Adrenal gland (tissue), 12 donors: Measurements from ENCODE around the gene SCG2. TPM values are rescaled to one million over a fixed set of nuclear protein-coding genes. Genes with fewer than 3 reads are reported as not detected.

ENCODE experiments used
- DNase-seq, 7 donors: peaks; one replicate each; pipeline ENCODE4 v3.0.0-alpha.2; 2019 to 2020
- H3K27ac ChIP-seq, 5 donors: fragments of 200-600 bp; sonication (generic) in 4 of 5; 1 replicate in 3 of 5; 2 replicates in 2 of 5; pipeline versions ENCODE4 v1.5.1 to v1.8.0; 2016 to 2020; ENCODE audit warnings: mild to moderate bottlenecking in 1 of 5
- H3K27me3 ChIP-seq: fragments of 200-600 bp; 2 replicates; pipeline ENCODE4 v1.8.0; 2021
- H3K36me3 ChIP-seq, 2 donors: fragments of 200-600 bp; replicated peaks in 1 of 2; 1 replicate in 1 of 2; 2 replicates in 1 of 2; pipeline versions ENCODE4 v1.5.1 to v1.8.0; 2018 to 2022
- H3K4me1 ChIP-seq, 2 donors: fragments of 200-600 bp; replicated peaks in 1 of 2; 1 replicate in 1 of 2; 2 replicates in 1 of 2; pipeline versions ENCODE4 v1.5.1 to v1.8.0; 2018 to 2021
- H3K4me3 ChIP-seq, 4 donors: fragments of 200-600 bp; sonication (generic) in 3 of 4; one replicate each; pipeline ENCODE4 v1.5.1; 2016 to 2018
- H3K9me3 ChIP-seq, 3 donors: fragments of 200-600 bp; sonication (generic) in 1 of 3; replicated peaks in 1 of 3; 1 replicate in 2 of 3; 2 replicates in 1 of 3; pipeline versions ENCODE4 v1.5.1 to v1.8.0; 2016 to 2021
- CTCF ChIP-seq, 6 experiments: fragments of 450-650 bp in 4 of 6; fragments of 200-600 bp in 2 of 6; sonication (generic) in 1 of 6; IDR thresholded peaks; 1 replicate in 5 of 6; 2 replicates in 1 of 6; pipeline versions ENCODE4 v1.5.1 to v1.8.0; 2016 to 2021; ENCODE audit warnings: antibody characterized with exemption in 6 of 6, mild to moderate bottlenecking in 2 of 6, moderate library complexity in 1 of 6
- POLR2A ChIP-seq, 2 donors: fragments of 450-650 bp; IDR thresholded peaks; one replicate each; pipeline ENCODE4 v1.6.1; 2017; ENCODE audit warnings: antibody characterized with exemption in 2 of 2, mild to moderate bottlenecking in 2 of 2, moderate library complexity in 1 of 2
- WGBS, 4 donors: extraction: QIAGEN DNeasy Blood & Tissue Kit in 2 of 4; methylation state at CpG; one replicate each; pipeline versions ENCODE4 v1.1.5 to v1.1.7; 2013 to 2017; 5-methylcytosine and 5-hydroxymethylcytosine counted together
- intact Hi-C, 2 donors: fragments of 100-400 bp; cut with DNase I; formaldehyde crosslinking; loops; one replicate each; pipeline versions ENCODE4 v1.14.1 to v1.15.0; 2022 to 2023
- polyA plus RNA-seq, 3 donors: library from polyadenylated mRNA; stranded (reverse); fragments of 200-250 nt in 2 of 3; fragments of 350-450 nt in 1 of 3; fragmentation: Illumina TruSeq in 1 of 3; extraction: RNeasy Lipid Tissue Mini Kit (QIAGEN cat#74804) in 1 of 3; gene quantifications; one replicate each; pipeline ENCODE4 v1.2.3, GENCODE V29; 2013 to 2014
- total RNA-seq, 9 donors: library from RNA; depleted of rRNA in 4 of 9; stranded (reverse); fragments of >200 nt in 4 of 9; fragments of 120-200 nt in 1 of 9; fragmentation: NEBNext Ultra II Directional in 1 of 9; extraction: Animal tissue kit (Norgen Biotek cat#: 25700) in 1 of 9; gene quantifications; one replicate each; pipeline versions ENCODE4 v1.1.0 to v1.2.4, GENCODE V29; 2013 to 2023
- donor health status: healthy with polysubstance abuse.
- donor health status: Bipolar disorder and iron deficiency.
- donor health status: DM: yes; HTN: yes; CAD: no.
- donor health status: DM: no; HTN: no; CAD: no.
- donor health status: DM: no; HTN: no; CAD: no.
- donor health status: DM: yes; HTN: yes; CAD: no.

Gene SCG2
- total and polyA plus RNA-seq, 12 donors: 0.29 to 688 (median 37.1) TPM; not detected in 1

GRCh38 chr2:223632826-223633225, 30.7 kb upstream of the SCG2 start:
- Histone ChIP-seq H3K27me3 (no peaks in the 10 kb centered on the region), H3K9me3 (no peaks in the 10 kb centered on the region), H3K4me1 (no peaks in the 10 kb centered on the region), H3K4me3 (no peak overlapping the region), H3K36me3 (no peaks in the 10 kb centered on the region), H3K27ac (no peak overlapping the region)
- TF ChIP-seq CTCF (IDR thresholded peaks at IDR 0.05) (no peak), POLR2A (IDR thresholded peaks at IDR 0.05) (no peak)
- 43 to 76% (median 51%) methylated on average over 2 of the region's 2 CpGs for WGBS, 4 donors
- no peak for DNase-seq
- intact Hi-C loops: no loop called here

- Histone ChIP-seq H3K4me1 (no peaks in the 10 kb centered on the region), H3K9me3 (no peaks in the 10 kb centered on the region), H3K27ac (no peak overlapping the region), H3K36me3 (no peaks in the 10 kb centered on the region), H3K27me3 (no peaks in the 10 kb centered on the region), H3K4me3 (no peak overlapping the region)
- DNase-seq: no peak
- TF ChIP-seq CTCF (IDR thresholded peaks at IDR 0.05) (no peak), POLR2A (IDR thresholded peaks at IDR 0.05) (no peak)
- WGBS, 4 donors: 38 to 61% (median 49%) methylated on average over 2 of the region's 2 CpGs
- intact Hi-C loops: no loop called here
Measured at GRCh38 chr2:223626716-223627115, 24.6 kb upstream of the SCG2 start.

- no peak overlapping the region for H3K27ac ChIP-seq
- no peaks in the 10 kb centered on the region for H3K27me3 ChIP-seq
- intact Hi-C loops: no loop called here
- no peaks in the 10 kb centered on the region for H3K9me3 ChIP-seq
- WGBS, 4 donors: 56 to 85% (median 76%) methylated on average over 1 of the region's 1 CpG
- no peak overlapping the region for H3K4me3 ChIP-seq
- H3K4me1 ChIP-seq: no peaks in the 10 kb centered on the region
- H3K36me3 ChIP-seq: no peaks in the 10 kb centered on the region
- DNase-seq: no peak
- TF ChIP-seq CTCF (IDR thresholded peaks at IDR 0.05): no peak
- TF ChIP-seq POLR2A (IDR thresholded peaks at IDR 0.05): no peak
Measured at GRCh38 chr2:223625652-223626051, 23.5 kb upstream of the SCG2 start.

- intact Hi-C loops: no loop called here
Measured at GRCh38 chr2:223621901-223622300, 19.7 kb upstream of the SCG2 start.

More at GRCh38 chr2:223621901-223622300, 19.7 kb upstream of the SCG2 start:
- Histone ChIP-seq H3K27me3 (no peaks in the 10 kb centered on the region), H3K36me3 (no peaks in the 10 kb centered on the region), H3K4me3 (no peak overlapping the region), H3K9me3 (no peaks in the 10 kb centered on the region), H3K27ac (no peak overlapping the region), H3K4me1 (no peaks in the 10 kb centered on the region)
- 54 to 67% (median 60%) methylated on average over 6 to 7 of the region's 7 CpGs for WGBS, 4 donors
- TF ChIP-seq POLR2A (IDR thresholded peaks at IDR 0.05): no peak
- no peak for TF ChIP-seq CTCF (IDR thresholded peaks at IDR 0.05)
- peak in 1 of 7 donors; percentile 66 for DNase-seq
